HG03045 (cell line): ENCODE measurements around the gene DIS3L2.
"Not testable (repeated sequence)": the region's sequence is repeated elsewhere in the genome, so short reads cannot be mapped to it uniquely, and the experiment has no call there.

ENCODE experiments used
- ATAC-seq: cut with Tn5 transposase; IDR thresholded peaks from one replicate; pipeline ENCODE4 v1.9.1; 2021; ENCODE audit warnings: mild to moderate bottlenecking, moderate library complexity; ENCODE audit not compliant: unreplicated experiment

DIS3L2 gene

DNA sequence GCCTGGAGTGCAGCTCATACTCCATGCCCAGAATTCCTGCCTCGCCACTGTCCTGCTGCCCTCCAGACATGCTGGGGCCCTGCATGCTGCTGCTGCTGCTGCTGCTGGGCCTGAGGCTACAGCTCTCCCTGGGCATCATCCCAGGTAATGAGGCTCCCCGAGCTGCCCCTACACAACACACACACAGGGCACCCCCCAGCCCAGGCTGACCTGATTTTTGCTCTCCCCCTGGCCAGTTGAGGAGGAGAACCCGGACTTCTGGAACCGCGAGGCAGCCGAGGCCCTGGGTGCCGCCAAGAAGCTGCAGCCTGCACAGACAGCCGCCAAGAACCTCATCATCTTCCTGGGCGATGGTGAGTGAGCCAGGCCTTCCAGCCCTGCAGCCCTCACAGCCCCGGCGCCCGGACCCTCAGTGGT is 417.2 kb downstream of the DIS3L2 start, which contains the start of gene ALPP:
ALPP (plus strand) TSS at position 17 of the 417 bp plus-strand sequence; CDS start at position 69, 52 bp downstream.
- not testable (repeated sequence) for ATAC-seq

GRCh38 chr2:232379610-232380590 is 418.4 kb downstream of the DIS3L2 start:
- ATAC-seq: not testable (repeated sequence)

- ATAC-seq: not testable (repeated sequence)
These were observed 419.9 kb downstream of the DIS3L2 start for GRCh38 chr2:232381204-232382031.

- ATAC-seq: no peak
These were observed 421.1 kb downstream of the DIS3L2 start for GRCh38 chr2:232382331-232383225.

DNA sequence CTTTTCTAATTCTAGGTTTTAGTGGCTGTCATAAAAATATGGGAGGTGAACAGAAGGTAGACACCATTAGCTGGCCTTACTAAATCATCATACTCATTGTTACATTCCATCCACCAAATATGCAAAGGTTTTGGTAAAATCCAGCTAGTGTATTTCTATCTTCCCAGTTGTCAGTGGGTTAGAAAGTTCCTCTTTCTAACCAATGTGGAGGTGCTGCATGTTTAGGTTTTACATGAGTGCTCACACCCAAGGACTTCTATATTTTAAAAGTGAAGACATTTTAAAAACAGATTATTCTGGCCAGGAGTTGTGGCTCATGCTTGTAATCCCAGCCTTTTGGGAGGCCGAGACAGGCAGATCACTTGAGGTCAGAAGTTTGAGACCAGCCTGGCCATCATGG is 423.0 kb downstream of the DIS3L2 start:
- ATAC-seq: no peak

DNA sequence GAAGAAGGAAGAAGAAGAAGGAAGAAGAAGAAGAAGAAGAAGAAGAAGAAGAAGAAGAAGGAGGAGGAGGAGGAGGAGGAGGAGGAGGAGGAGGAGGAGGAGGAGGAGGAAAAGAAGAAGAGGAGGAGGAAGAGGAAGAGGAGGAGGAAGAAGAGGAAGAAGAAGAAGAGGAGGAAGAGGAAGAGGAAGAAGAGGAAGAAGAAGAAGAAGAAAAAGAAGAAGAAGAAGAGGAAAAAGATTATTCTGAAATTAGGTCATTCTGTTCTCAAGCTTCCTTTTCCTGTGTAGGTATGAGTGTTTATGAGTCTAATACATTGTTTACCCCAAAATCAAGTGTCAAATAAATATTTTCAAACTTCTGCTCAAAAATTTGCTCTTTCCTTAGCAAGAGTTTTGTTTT is 423.5 kb downstream of the DIS3L2 start:
- ATAC-seq: not testable (repeated sequence)

DNA sequence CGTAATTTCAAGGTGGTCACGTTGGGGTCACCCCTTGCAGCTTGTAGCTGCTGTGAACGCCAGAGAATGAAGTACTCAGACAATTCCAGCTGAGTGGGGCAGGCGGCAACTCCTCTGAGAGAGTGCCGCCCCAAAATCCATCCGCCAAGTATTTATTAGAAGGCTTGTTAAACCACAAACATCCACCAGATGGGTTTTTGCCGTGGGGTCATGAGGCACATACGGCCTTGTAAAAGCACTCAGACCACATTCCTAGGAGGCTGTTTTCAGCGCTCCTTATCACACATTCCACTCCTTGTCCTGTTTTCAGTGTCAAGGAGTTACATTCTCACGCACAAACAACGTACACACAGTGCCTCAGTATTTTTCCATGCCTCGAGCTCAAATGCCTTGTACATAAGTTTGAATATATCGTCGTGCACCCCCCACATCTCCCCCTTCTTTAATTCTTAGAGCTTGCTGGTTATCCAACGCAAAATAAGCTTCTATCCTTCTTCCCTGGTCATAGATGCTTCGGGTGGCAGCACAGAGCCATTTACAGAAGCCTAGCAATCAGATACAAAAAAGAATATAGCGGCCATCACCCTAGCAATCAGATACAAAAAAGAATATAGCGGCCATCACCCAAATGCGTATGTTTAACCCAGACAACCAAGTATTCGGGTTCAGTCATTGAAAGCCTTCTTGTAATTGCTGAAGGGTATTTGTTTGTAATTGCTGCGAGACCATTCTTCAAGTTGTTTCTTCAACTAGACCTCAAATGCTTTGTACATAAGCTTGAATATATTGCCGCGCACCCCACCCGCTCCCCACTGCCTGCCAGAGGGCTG is 424.4 kb downstream of the DIS3L2 start:
- no peak for ATAC-seq

- ATAC-seq: no peak
These were observed 424.9 kb downstream of the DIS3L2 start for GRCh38 chr2:232386490-232386739.
